HUDEP-2 (cell line): ENCODE data around the gene VPS11.
A peak's percentile ranks its signal among the peaks of the same experiment; 100 is the strongest.
"Not testable (repeated sequence)": the region's sequence is repeated elsewhere in the genome, so short reads cannot be mapped to it uniquely, and the experiment has no call there.

Source experiments
- DNase-seq, 76 experiments: peaks; one replicate each; lab custom pipeline; 2025; ENCODE audit not compliant: unreplicated experiment in 76 of 76; lab: John Stamatoyannopoulos, UW

VPS11 gene

GRCh38 chr11:119067371-119068222 is at the start of gene VPS11:
TSS of gene VPS11 (plus strand) at chr11:119067818. CDS start at chr11:119067824, 6 bp downstream.
- DNase-seq: peak; percentile 33 to 97 (median 92)

- peak in 75 of 76 experiments; percentile 54 to 96 (median 89) for DNase-seq
These were observed 49.3 kb upstream of the VPS11 start, which contains the start of the genes RPS25 and TRAPPC4 for GRCh38 chr11:119018074-119018938. TSS of gene RPS25 (minus strand) at chr11:119018343. CDS start at chr11:119018284, 59 bp downstream. TSS of gene TRAPPC4 (plus strand) at chr11:119018766. CDS start at chr11:119018796, 30 bp downstream.

DNA sequence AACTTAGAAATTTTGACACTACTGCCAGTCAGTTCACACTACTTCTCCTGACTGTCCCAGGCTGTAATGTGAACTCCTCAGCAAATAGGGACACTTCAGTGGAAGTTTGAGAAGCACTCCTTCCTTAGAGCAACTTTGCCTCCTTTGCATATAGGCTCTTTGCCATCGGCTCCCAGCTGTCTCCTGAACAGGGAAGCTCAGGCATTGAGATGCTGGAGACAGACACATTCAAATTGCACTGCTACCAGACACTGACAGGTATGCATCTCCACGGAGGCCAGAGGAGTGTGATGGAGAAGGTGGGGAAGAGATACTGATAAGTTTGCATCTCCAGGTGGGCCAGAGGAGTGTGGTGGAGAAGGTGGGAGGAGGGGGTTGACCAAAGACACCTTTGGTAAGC is 47.6 kb upstream of the VPS11 start:
- DNase-seq: no peak

DNA sequence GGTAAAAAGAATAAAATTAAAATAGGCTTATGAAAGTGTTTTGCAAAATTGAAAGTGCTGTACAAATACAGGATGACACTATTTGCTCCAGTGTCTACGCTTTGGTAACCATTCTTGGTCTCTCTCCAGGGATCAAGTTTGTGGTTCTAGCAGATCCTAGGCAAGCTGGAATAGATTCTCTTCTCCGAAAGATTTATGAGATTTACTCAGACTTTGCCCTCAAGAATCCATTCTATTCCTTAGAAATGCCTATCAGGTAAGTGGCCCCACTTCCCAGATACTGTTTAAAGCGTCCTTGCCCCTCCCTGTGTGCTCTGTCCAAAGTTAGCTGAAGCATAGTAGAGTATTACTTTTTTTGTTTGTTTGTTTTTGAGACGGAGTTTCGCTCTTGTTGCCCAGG is 46.0 kb upstream of the VPS11 start:
- no peak for DNase-seq

DNA sequence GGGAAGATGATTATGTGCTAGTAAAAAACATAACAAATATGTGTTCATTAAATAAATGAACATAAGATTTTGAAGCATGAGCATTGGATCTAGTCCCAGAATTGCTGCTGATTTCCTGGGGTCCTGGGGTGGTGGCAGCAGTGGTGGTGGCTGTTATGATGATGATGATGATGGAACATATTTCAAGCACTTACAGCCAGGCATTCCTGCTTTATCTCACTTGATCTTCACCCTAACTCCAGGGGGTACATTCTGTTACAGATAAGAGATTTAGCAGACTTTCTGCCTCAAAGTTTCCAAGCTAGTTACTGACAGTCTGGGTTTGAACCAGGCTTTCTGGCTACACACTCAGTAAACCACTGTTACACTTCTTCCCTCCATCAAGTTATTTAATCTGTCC is 43.9 kb upstream of the VPS11 start:
- peak in 2 of 76 experiments; percentile 17 to 20 for DNase-seq

DNA sequence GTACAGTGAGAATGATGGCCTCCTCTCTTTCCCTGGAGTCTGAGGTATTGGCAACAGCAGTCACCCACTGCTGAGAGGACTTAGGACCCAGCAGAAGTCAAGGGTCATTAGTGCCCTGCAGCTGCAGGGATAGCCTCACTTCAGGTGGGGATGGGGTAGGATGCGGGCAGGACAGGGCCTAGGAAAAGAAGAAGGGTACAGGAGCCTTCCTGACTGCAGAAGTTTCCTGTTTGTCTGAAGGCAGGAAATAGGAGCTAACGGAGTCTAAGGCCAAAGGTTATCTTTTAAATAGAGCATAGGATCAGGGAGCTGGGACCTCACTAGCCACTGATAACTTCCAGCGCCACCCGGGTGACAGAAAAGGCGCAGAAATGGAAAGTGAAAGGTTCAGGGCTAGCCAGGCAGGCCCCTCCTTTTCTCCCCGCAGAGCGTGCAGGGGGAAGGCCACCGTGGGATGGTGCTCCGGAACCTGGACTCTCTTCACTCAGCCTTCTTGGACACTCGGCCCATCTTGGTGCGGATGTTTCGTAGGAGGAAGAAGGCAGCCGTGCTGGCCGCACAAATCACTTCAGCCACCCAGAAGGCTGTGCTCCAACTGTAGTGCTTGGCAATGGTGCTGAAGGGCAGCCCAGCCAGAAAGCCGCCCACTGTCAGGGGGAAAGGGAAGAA is 43.1 kb upstream of the VPS11 start:
- DNase-seq: no peak

- peak in 21 of 76 experiments; percentile 3 to 49 (median 20) for DNase-seq
These were observed 42.5 kb upstream of the VPS11 start for GRCh38 chr11:119025099-119025473.

DNA sequence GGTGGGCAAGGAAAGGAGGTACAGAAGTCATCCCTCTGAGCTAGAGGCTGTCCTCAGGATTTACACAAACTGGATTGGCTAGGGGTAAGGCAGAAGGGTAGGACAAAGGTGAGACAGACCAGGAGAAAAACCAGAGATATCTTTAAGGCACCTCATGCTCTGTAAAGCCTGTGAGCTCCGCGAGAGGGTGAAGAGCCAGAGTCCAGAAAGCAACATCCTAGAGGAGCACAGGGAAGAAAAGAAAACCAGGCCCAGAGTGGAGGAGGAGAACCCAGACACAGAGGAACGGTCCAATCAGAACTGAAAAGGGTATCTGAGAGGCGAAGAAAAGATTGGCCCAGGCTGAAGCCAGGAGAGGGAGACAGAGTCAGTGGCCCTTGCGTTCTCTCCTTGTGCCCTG is 42.1 kb upstream of the VPS11 start:
- DNase-seq: no peak

GRCh38 chr11:119025978-119026766 is 41.4 kb upstream of the VPS11 start:
- DNase-seq: no peak

- no peak for DNase-seq
These were observed 40.6 kb upstream of the VPS11 start for GRCh38 chr11:119026970-119027369.

DNA sequence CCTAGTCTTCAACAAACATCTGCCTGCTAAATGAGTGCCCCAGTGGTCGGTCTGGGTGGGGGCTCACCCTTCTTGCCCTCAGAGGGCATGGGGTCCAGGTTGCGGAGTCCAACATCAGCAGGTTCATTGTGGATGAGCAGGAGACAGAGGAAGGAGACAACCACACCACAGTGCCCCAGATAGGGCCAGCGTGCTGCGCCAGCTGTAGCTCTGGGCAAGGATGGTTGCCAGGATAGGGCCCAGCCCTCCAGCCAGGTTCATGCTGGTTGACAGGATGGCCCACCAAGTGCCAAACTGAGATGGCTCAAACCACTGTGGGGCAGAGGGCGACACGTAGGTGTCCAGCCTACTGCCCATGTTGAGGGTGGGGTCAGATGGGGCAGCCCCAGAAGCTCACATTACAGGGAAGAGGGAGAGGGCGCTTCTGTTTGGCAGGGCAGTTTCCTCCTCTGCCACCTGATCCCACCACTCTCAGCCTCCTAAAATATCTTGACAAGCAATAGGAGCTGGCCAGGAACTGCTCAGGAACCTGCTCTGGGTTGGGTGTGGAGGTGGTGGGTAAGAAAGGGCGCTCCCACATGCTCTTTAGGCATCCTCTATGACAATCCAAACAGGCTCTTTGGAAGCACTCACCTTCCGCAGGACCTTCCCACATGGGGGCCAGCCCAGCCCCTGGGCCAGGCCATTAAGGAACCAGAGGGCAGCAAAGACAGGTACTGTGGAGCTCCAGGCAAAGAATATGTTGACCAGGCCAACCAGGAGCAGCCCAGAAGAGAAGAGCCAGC is 39.9 kb upstream of the VPS11 start:
- DNase-seq: no peak

DNA sequence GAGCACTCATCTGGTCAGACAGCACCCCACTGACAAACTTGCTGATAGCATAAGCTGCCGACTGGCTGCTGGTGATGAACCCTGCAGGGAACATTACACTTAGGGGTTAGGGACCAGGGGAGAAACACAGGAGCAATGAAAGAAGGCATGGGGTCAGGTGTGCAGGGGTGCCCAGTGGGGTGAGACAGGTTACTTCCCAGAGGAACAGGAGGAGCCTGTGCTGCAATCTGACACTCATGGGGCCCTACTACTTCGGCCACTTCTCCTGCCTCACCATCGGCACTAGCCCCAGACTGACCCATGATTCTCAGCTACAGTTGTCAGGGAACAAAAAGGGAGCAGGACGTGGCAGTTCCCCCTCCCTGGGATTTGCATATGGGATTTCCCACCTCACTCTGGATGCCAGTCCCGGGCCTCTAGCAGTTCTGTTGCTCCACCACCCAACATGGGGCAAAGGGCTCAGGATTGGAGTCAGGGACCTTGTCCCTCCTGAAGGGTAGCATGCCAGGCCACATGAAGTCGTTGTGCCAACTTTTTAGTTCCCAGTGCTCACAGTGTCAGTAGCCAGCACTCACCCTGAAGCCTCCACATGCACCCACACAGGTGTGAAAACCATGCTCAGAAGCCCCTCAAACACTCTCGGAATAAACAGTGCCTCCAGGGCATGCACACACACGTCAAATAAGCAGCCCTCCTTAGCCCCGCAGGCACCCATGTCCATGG is 39.1 kb upstream of the VPS11 start:
- peak in 1 of 76 experiments; percentile 23 for DNase-seq

GRCh38 chr11:119029069-119029339 is 38.6 kb upstream of the VPS11 start:
- DNase-seq: peak in 52 of 76 experiments; percentile 8 to 74 (median 38)

GRCh38 chr11:119029340-119030028 is 38.1 kb upstream of the VPS11 start:
- peak in 22 of 76 experiments; percentile 6 to 56 (median 24) for DNase-seq

DNA sequence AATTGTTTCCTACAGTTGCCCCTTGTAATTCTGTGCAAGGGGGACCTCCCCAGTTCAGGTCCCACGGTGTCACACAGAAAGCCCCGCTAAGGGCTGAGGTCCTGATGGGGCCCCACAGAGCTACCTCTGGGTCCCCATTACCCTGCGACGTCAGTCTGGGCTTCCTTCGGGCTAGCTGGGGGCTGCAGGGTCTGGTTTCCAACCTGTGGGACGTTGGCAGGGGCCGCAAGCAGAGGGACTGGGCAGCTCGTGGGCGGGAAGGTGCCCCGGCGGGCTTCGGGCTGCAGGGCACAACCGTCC is 37.6 kb upstream of the VPS11 start:
- peak in 1 of 76 experiments; percentile 48 for DNase-seq

DNA sequence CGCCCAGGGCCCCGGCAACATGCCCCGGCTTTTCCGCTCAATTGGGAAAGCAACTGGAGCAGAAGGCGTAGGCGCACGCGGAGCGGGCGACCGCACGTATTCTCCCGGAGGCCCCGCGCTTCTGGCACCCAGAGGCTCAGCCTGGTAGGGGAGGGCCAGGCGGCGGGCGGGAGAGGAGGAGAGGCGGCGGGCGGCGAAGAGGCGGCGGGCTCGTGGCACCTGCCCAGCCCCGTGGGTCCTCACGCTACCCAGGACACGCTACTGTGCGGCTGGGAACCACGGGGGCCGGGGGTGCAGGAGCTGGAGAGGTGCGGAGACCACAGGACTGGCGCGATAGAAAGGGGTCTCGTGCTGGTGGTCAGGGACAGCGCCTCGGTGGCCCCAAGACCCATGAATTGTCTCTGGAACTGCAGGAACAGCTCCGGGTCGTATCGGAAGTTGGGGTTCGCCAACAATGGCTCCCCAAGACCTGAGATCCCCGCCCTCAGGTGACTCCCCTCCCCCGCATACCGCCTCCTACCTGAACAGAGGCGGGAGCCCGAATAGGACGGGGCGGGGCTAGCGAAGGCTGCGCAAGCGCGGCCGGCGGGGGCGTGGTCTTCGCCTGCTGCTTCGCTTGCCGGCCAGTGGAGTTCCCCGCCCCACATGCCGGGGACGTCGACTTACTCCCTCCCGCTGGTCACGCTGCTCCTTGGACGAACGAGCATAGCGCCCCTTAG is 37.1 kb upstream of the VPS11 start, which contains the start of gene SLC37A4:
Gene SLC37A4 (minus strand): TSS at position 549 of the 719 bp plus-strand sequence.
- DNase-seq: peak; percentile 41 to 98 (median 96)

DNA sequence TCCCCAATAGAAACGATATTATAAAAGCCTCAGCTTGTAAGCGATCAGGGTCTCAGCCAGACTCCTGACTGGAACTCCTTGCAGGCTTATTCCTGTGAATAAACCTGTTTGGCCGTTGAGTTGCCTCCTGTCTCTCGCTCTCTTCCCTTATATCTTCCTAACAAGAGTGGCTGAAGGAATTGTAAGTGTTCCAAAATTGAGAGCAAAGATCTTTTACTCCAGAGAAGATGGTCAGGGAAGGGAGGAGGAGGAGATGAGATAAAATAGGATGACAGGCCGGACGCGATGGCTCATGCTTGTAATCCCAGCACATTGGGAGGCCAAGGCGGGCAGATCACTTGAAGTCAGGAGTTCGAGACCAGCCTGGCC is 35.7 kb upstream of the VPS11 start:
- DNase-seq: no peak

GRCh38 chr11:119033421-119033820 is 34.2 kb upstream of the VPS11 start:
- not testable (repeated sequence) for DNase-seq
